Measurements from ENCODE around the gene STPG3. TPM values are rescaled to one million over a fixed set of nuclear protein-coding genes. Genes with fewer than 3 reads are reported as not detected.
A peak's percentile ranks its signal among the peaks of the same experiment; 100 is the strongest.

STPG3 gene
- total and polyA plus RNA-seq, 9 of the 15 experiments (the other 6 are each of a cell fraction or from before 2014, with no cell fraction given): not detected

DNA sequence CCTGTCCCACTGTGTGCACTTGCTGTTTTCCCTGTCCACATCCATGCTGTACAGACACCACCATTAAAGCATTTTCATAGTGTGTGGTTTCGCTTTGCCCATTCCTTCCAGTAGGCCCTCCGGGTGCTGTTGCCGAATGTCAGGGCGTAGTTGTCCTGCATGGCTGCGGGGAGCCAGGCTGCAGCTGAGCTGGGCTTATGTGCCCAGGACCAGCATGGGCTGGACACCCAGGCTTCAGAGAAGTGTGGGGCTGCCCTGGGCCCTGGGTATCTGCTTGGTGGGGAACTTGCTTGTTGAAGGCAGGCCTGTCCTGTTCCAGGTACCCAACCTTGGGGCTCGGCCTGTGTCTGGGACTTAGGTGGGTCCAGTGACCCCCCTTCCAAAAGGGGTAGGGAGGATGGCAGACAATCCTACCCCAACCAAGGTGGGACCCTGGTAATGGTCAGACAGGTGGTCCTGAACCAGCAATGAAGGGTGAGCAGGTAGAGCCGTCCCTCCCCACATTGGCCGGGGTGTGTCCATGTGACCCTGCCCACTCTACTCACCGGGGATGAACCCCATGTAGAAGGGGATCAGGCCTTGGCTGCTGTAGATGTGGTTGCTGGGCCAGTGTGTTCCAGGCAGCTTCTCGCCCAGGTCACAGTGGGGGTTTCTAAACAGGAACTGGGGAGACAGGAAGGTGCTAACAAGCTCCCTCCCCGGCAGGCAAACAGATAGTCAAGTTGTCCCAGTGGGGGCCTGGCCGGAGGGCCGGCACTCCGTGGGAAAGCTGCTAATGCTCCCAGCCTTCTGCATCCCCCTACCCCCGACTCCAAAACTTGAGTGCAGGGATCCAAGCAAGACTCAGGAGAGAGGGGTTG, 7.2 kb upstream of the STPG3 start (continued):
- TF ChIP-seq, protein P1, sequence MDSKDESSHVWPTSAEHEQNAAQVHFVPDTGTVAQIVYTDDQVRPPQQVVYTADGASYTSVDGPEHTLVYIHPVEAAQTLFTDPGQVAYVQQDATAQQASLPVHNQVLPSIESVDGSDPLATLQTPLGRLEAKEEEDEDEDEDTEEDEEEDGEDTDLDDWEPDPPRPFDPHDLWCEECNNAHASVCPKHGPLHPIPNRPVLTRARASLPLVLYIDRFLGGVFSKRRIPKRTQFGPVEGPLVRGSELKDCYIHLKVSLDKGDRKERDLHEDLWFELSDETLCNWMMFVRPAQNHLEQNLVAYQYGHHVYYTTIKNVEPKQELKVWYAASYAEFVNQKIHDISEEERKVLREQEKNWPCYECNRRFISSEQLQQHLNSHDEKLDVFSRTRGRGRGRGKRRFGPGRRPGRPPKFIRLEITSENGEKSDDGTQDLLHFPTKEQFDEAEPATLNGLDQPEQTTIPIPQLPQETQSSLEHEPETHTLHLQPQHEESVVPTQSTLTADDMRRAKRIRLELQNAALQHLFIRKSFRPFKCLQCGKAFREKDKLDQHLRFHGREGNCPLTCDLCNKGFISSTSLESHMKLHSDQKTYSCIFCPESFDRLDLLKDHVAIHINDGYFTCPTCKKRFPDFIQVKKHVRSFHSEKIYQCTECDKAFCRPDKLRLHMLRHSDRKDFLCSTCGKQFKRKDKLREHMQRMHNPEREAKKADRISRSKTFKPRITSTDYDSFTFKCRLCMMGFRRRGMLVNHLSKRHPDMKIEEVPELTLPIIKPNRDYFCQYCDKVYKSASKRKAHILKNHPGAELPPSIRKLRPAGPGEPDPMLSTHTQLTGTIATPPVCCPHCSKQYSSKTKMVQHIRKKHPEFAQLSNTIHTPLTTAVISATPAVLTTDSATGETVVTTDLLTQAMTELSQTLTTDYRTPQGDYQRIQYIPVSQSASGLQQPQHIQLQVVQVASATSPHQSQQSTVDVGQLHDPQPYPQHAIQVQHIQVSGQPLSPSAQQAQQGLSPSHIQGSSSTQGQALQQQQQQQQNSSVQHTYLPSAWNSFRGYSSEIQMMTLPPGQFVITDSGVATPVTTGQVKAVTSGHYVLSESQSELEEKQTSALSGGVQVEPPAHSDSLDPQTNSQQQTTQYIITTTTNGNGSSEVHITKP (IDR thresholded peaks at IDR 0.05; ENCODE audit: partially characterized antibody): no peak
- TF ChIP-seq ZNF717 (CRISPR knock-in tag; IDR thresholded peaks at IDR 0.05) (no peak), MTA3 (IDR thresholded peaks at IDR 0.05; ENCODE audit: borderline replicate concordance) (peak; percentile 87; the same call in 1 of the 2 replicates), ELK1 (CRISPR knock-in tag; IDR thresholded peaks at IDR 0.05) (no peak), ZNF644 (tag; IDR thresholded peaks at IDR 0.05; ENCODE audit: low read depth) (no peak), HBP1 (CRISPR knock-in tag; IDR thresholded peaks at IDR 0.05) (peak; percentile 78), CUX1 (CRISPR knock-in tag; IDR thresholded peaks at IDR 0.05) (no peak), MTA2 (IDR thresholded peaks at IDR 0.05; ENCODE audit: low read depth) (no peak), CCAR2 (IDR thresholded peaks at IDR 0.05; ENCODE audit: low read depth, low read length) (no peak), THRAP3 (IDR thresholded peaks at IDR 0.05; ENCODE audit: borderline replicate concordance) (peak; percentile 16; the same call in 1 of the 2 replicates), HMBOX1 (IDR thresholded peaks at IDR 0.05) (no peak)
- TF ChIP-seq, protein P2, sequence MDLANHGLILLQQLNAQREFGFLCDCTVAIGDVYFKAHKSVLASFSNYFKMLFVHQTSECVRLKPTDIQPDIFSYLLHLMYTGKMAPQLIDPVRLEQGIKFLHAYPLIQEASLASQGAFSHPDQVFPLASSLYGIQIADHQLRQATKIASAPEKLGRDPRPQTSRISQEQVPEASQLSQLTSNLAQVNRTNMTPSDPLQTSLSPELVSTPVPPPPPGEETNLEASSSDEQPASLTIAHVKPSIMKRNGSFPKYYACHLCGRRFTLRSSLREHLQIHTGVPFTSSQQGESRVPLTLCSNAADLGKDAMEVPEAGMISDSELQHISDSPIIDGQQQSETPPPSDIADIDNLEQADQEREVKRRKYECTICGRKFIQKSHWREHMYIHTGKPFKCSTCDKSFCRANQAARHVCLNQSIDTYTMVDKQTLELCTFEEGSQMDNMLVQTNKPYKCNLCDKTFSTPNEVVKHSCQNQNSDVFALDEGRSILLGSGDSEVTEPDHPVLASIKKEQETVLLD (IDR thresholded peaks at IDR 0.05): no peak
